Measurements from ENCODE around the gene NRF1. TPM values are rescaled to one million over a fixed set of nuclear protein-coding genes. Genes with fewer than 3 reads are reported as not detected.

NRF1 gene
- total RNA-seq, 4 donors from 2014 or later: 16.9 to 37.1 (median 27.0) TPM

DNA sequence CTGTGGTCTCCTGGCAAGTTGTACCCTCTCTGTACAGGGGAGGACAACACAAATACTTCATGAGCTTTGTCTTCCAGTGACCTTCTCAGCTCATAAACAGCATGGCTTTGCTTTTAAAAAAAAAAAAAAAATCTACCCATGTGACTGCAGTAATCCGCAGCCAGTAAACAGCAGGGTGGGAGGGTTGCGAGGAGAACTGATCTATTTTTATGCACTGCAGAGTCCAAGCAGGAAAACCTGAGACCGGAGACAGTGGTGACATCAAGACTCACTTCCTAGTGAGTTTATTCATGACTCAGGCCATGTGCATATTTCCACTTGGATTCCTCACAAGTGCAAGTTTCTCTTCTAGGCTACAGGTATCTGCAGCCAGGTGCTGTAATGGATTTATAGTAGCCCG is 127.9 kb downstream of the NRF1 start:
- 83 to 89% methylated on average over 4 of the region's 4 CpGs for WGBS, 2 donors
- intact Hi-C loops (cut with DNase I): no loop called here
- Histone ChIP-seq H3K4me1 (peaks cover 0 to 5% of the 10 kb centered on the region in 2 donors), H3K4me3 (replicated peaks in 1 of 3) (no peak overlapping the region), H3K27ac (no peak overlapping the region), H3K36me3 (peaks cover 0 to 8% of the 10 kb centered on the region in 2 donors), H3K27me3 (no peaks in the 10 kb centered on the region), H3K9me3 (no peaks in the 10 kb centered on the region)
- no peak for DNase-seq
- TF ChIP-seq, protein P1, sequence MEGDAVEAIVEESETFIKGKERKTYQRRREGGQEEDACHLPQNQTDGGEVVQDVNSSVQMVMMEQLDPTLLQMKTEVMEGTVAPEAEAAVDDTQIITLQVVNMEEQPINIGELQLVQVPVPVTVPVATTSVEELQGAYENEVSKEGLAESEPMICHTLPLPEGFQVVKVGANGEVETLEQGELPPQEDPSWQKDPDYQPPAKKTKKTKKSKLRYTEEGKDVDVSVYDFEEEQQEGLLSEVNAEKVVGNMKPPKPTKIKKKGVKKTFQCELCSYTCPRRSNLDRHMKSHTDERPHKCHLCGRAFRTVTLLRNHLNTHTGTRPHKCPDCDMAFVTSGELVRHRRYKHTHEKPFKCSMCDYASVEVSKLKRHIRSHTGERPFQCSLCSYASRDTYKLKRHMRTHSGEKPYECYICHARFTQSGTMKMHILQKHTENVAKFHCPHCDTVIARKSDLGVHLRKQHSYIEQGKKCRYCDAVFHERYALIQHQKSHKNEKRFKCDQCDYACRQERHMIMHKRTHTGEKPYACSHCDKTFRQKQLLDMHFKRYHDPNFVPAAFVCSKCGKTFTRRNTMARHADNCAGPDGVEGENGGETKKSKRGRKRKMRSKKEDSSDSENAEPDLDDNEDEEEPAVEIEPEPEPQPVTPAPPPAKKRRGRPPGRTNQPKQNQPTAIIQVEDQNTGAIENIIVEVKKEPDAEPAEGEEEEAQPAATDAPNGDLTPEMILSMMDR (IDR thresholded peaks at IDR 0.05): no peak
- TF ChIP-seq POLR2A (IDR thresholded peaks at IDR 0.05): no peak

DNA sequence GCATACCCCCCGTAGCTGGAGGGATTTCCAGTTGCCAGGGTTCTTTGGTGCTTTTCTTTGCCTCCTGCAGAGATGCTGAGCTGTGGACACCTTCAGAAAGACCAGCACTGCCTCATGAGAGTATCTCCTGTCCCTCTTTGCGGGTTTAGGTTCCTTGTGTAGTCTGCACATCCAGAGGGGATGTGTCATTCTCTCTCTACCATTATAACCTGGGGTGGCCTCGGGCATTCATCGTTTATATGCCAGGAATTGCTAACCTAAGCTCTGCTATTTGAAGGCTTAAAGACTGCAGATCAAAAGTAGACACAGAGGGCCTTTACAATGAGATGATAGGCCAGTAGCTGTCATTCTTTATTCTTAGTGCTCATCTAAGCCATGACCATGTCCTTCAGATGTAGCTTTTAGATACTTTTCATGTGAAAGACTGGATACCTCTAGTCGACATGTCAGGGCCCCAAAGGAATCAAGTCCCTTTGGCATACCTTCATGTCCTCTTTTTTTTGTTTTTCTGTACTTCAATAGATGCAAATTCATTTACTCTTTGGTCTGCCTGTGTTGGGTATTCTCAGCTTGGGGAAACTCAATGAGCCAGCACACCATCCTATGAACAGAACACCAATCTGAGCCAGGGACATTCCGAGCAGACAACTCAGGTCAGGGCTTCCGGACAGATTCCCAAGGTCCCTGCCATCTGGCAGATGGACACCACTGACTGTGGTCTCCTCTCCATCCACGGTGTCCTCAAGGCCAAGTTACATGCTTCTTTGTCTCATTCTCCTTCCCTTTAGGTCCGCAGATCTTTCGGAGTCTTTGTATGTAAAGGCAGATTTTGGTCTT is 129.3 kb downstream of the NRF1 start:
- H3K4me3 ChIP-seq (replicated peaks in 1 of 3): no peak overlapping the region
- intact Hi-C loops (cut with DNase I): no loop called here
- DNase-seq: no peak
- H3K36me3 ChIP-seq: no peaks in the 10 kb centered on the region
- H3K4me1 ChIP-seq: peaks cover 0 to 5% of the 10 kb centered on the region in 2 donors
- H3K9me3 ChIP-seq: no peaks in the 10 kb centered on the region
- no peak for TF ChIP-seq POLR2A (IDR thresholded peaks at IDR 0.05)
- TF ChIP-seq, protein P1 (IDR thresholded peaks at IDR 0.05): no peak
- H3K27me3 ChIP-seq: no peaks in the 10 kb centered on the region
- 93 to 95% methylated on average over 8 to 10 of the region's 10 CpGs for WGBS, 2 donors
- no peak overlapping the region for H3K27ac ChIP-seq

DNA sequence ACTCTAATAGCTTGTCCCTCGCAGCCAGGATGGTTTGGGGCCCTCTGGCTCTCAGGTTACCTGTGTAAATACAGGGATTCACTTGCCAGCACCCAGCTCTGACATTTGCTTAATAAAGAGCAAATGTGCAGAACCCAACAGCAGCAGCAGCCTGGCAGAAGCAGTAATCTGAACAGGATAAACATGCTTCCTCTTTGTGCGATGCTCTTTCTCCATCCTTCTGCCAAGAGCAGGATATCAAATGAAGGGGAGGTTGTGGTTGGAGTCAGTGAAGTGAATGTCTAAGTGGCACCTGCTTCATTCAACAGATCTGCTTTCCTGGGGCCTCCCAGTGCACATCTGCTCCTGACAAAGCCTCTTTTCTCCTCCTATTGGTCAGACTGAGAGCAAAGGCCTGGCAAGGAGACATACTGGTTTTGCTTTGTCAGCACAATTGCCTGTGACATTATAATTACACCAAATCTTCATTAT is 130.3 kb downstream of the NRF1 start:
- no peak overlapping the region for H3K4me3 ChIP-seq (replicated peaks in 1 of 3)
- H3K27me3 ChIP-seq: no peaks in the 10 kb centered on the region
- intact Hi-C loops (cut with DNase I): no loop called here
- no peaks in the 10 kb centered on the region for H3K36me3 ChIP-seq
- TF ChIP-seq POLR2A (IDR thresholded peaks at IDR 0.05): no peak
- TF ChIP-seq, protein P1 (IDR thresholded peaks at IDR 0.05): no peak
- 53 to 58% methylated on average over 2 of the region's 2 CpGs for WGBS, 2 donors
- H3K4me1 ChIP-seq: peaks cover 0 to 5% of the 10 kb centered on the region in 2 donors
- H3K9me3 ChIP-seq: no peaks in the 10 kb centered on the region
- DNase-seq: no peak
- H3K27ac ChIP-seq: no peak overlapping the region

DNA sequence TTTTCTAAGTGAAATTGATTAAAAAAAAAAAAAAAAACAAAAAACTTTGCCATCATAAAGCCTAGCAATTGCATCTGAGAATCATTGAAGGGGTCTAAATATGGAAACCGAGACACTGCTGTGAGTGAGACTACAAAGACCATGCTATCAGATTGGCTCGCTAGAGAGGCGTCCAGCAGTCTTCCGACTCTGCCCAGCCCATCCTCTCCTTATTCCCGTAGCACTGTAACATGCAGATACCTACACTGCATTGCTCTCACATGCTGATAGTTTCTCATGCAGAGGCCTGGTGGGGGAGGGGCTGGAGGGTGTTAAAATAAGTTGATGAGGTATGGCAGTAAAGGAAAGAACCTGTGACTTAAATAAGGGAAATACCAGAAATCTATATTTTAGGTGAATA is 130.7 kb downstream of the NRF1 start:
- intact Hi-C loops (cut with DNase I): no loop called here
- Histone ChIP-seq H3K4me3 (replicated peaks in 1 of 3) (no peak overlapping the region), H3K9me3 (no peaks in the 10 kb centered on the region), H3K27me3 (no peaks in the 10 kb centered on the region), H3K36me3 (no peaks in the 10 kb centered on the region), H3K27ac (no peak overlapping the region), H3K4me1 (peaks cover 0 to 5% of the 10 kb centered on the region in 2 donors)
- DNase-seq: no peak
- no peak for TF ChIP-seq POLR2A (IDR thresholded peaks at IDR 0.05)
- TF ChIP-seq, protein P1 (IDR thresholded peaks at IDR 0.05): no peak
- WGBS, 2 donors: 89 to 91% methylated on average over 5 of the region's 5 CpGs

DNA sequence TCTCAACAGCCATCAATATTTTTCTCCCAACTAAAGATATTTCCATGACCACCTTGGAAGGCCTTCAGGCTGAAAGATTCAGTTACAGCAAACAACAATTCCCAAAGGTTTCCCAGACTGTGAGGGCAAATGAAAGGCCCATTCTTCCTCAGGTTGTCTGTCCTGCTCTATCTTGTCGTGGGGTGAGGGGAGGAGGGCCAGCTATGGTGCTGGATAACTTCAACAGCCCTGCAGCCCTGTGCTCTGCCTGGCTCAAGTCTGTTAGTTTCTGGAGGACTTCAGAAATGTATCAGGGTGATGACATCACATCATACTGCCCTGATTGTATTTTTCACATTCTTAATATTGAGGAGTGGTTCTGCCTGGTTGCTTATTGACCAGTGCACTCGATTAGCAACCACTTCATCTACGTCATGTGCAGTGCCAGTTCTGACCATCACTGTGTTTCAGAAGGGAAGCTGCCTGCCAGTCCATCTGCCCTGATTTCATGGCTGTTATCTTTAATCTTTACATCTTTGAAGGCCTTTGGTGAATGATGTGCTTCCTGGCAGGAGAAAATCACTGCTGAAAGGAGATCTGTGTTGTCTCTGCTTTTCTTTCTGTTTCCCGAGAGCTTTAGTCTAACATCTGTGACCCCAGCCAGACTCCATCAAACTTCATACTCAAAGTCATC is 135.5 kb downstream of the NRF1 start:
- no peak for DNase-seq
- Histone ChIP-seq H3K27ac (no peak overlapping the region), H3K27me3 (no peaks in the 10 kb centered on the region), H3K36me3 (no peaks in the 10 kb centered on the region), H3K4me3 (replicated peaks in 1 of 3) (no peak overlapping the region), H3K4me1 (no peaks in the 10 kb centered on the region), H3K9me3 (no peaks in the 10 kb centered on the region)
- intact Hi-C loops (cut with DNase I): no loop called here
- 80% methylated on average over 4 of the region's 4 CpGs for whole genome bisulfite sequencing, 2 donors
- no peak for TF ChIP-seq POLR2A (IDR thresholded peaks at IDR 0.05)

All from thyroid gland (tissue), 4 donors.